SHP77 treated with DMSO at 0.1 percent for 48 hours (cell line): ENCODE measurements around the gene ATP7B.
"Not testable (repeated sequence)": the region's sequence is repeated elsewhere in the genome, so short reads cannot be mapped to it uniquely, and the experiment has no call there.

Source experiments
- DNase-seq: peaks from one replicate; lab custom pipeline; 2025; lab: John Stamatoyannopoulos, UW

ATP7B gene

DNA sequence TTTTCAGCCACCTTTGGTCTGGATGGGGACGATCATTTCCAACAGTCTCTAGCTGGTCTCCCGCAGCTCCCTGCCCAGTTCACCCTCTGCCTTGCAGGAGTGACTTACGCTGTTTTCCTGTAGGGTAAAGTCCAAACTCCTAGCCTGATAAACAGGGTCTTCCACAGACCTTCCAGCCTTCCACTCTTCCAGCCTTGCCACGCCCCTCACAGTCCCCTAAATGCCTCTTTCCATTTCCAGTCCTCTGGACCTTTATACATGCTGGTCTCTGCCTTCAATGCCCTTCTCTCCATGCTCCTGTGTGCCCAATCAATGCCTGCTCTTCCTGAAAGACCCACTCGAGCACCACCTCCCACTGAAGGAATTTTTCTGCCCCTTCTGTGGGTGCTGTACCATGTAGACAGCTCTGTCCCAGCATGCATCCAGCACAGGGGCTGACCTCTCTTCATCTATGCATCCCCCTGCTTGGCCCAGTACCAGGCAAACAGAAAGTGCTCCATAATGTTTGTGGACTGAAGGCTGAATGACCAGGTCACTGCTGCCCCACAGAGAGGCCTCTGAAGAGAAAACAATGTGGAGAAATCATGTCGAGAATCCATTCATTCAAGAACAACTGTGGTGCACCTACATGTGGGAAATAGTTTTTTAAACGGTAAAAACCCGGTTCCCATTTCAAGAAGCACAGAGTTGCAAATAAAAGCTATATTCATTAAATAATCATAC is 4.6 kb downstream of the ATP7B start:
- DNase-seq: no peak

DNA sequence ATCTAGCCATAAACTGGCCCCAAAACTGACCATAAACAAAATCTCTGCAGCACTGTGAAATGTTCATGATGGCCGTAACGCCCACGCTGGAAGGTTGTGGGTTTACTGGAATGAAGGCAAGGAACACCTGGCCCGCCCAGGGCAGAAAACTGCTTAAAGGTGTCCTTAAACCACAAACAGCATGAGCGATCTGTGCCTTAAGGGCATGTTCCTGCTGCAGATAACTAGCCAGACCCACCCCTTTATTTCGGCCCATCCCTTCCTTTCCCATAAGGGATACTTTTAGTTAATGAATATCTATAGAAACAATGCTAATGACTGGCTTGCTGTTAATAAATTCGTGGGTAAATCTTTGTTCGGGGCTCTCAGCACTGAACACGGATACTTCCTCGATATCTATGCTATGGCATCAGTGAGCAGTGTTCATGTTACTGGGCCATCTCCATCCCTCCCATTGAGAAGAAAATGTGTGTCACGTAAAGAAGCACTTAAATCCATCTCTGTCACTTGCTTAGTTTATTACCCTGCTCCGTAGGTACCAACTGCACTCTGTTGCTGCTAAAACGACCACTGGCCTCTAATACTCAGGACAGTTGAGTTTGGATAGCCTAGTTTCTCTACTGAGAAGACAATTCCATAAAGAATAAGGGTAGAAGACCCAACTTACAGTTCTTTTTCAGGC is 5.3 kb downstream of the ATP7B start:
- DNase-seq: no peak

DNA sequence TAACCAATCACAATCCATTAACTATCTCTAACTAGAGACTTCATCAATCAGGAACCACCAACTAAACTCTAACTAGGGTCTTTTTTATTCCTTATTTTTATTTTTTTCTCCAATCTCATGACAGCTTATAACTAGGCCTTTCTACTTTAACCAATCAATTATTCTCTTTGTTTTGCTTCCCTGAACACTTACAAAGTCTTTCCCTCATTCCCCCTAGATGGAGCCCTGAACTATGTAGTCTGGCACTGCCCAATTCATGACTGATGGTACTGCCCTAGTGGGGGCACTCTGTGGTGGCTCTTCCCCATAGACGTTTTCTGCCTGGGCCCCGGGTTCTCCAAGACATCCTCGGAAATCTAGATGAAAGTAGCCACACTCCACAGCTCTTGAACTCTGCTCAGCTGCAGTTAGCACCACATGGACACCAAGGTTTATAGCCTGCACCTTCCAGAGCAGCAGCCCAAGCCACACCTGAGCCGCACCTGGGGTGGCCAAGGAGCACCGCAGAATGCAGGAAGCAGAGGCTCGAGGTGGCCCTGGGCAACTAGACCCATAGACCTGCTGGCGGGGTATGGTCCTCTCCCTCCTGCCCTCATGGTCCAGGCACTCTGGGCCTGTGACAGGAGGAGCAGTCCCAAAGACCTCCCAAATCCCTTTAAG is 6.6 kb downstream of the ATP7B start:
- DNase-seq: no peak

DNA sequence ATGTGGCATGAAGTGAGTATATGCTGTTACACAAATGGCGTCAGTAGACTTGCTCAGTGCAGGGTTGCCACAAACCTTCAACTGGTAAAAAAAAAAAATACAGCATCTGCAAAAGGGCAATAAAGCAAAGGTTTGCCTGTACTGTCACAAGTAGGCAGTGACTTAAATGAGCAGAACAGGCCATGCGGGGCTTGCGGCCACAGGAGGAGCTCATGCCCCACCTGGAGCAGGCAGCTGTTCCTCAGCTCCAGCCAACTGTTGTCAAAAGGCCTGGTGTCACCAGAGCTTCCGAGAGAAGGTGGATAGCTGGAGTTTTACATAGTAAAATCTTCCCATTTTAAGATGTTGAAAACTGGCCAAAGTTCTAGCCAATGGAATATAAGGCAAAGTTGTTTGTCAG is 7.7 kb downstream of the ATP7B start:
- DNase-seq: no peak

DNA sequence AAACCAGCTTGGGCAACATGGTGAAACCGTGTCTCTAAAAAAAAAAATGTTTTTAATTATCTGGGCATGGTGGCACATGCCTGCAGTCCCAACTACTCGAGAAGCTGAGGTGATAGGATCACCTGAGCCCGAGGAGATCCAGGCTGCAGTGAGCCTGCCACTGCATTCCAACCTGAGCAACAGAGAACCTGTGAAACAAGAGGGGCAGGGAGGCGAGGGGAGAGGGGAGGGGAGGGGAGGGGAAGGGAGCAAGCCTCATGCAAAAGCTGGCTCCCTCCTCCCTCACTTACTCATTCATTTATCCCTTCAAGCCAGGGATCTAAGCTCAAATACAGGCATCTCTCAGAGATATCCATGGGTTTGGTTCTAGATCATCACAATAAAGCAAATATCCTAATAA is 8.9 kb downstream of the ATP7B start:
- no peak for DNase-seq

DNA sequence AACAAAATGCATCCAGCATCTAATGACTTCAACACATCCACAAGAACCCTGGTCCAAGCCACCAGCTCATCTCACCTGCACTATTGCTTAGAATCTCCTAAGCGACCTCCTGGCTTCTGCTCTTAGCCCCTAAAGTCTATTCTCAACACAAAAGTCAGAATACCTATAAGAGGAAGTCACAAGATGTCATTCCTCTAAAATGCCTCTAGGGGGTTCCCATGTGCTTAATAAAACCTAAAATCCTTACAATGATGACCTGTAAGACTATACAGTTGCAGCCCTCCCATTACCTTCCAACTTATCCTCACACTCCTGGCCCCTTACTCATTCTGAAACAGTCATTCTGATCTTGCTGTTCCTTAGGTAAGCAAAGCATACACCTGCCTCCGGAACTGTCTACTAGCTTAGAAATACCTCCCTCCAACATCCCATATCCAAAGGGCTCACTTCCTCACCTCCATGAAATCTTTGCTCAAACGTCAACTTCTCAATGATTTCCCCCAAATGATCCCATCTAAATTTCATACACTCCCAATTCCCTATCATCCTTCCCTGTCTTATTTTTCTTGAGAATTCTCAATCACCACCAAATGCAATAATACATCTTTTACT is 10.0 kb downstream of the ATP7B start:
- DNase-seq: no peak

DNA sequence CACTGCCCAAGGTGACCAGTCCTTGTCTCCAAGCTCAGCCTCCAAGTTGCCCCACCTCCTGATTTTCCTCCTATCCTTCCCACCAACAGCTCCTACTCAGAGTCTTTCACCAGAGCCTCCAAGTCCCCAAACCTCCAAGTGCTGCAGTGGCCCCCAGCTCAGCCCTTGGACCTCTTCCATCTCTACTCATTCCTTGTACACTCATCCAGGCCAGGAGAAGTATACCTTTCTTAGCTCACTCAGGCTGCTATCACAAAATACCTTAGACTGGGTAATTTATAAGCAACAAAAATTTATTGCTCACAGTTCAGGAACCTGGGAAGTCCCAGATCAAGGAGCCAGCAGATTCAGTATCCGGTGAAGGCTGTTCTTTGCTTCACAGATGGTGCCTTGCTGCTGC is 11.3 kb downstream of the ATP7B start:
- DNase-seq: no peak

DNA sequence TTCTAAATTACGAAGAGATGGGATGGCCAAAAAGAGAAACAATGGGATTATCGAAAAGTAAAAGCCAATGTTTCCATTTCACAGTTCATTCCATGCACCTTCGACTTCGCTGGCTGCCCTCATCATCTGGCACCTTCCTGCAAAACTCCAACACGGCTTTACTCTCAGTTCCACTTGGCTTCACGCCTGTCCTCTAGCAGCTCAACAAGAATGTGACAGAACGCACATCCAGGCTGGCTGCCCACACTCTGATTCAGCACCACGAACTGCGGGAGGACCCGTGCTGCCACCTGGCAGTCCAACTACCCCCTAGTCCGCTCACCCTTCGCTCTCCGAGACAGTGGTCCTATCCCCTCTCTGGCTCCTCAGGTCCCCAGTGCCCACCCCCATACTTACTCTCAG is 11.7 kb downstream of the ATP7B start:
- no peak for DNase-seq

DNA sequence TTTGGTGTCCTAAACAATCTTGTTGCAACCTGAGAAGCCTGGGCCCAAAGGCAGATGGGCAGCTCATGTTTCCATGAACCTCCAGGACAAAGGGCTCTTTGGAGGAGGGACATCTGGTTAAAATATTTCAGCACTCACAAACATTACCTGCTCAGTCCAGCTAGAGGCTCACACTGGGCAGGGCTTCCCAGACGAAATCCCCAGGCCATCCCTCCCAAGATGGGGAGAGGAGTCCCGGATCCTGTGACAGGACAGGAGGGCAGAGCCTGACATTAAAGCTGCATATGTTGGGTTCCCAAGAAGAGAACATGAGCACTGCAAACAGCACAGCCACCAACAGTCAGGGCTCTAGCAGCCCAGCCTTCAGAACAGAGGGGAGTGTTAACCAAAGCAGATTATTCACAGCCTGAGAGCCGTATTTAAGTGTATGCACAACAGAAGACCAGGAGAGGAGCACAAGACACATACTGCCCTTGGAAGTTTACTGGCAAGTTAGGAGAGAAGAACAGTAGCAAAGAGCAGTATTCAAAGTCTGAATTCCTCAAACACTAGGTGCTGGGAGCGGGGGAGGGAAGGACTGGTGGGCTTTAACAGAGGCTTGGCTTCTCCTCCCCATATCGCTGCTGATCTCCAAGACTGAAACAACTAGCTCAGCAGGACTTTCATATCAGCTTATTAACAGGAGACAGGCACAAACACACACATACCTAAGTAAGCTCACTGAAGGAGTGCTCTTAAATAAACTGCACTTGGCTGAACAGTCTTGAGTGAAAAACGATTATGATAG is 12.3 kb downstream of the ATP7B start:
- DNase-seq: no peak

DNA sequence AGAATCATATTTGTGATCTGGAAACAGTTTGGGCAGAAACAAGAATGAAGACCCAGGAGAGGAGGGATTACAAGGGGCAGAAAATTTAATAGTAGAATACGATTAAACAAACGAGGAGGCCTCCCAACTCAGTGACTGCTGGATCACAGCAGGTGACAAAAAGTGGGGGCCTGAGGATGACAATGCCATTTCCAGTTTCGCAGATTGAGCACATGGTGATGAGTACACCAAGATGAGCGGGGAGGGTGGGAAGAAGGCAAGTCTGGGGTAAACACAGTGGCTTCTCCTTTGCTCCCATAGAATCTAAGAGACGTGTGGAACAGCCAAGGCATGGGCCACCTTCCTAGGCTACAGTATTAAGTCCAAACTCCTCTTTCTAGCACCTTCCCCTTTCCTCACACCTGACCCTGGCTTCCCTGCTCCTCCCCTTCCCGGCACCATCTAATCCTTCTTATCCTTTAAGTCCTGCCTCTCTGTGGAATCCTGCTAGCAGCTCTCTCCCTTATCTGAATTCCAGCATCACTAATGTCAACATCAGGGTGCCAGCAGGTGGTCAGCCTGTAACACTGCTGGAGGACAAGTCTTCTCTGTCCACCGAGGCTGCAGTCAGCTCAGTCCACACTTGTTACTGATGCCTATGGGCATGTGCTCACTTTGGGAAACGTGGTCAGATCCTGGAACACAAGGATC is 13.5 kb downstream of the ATP7B start:
- no peak for DNase-seq

DNA sequence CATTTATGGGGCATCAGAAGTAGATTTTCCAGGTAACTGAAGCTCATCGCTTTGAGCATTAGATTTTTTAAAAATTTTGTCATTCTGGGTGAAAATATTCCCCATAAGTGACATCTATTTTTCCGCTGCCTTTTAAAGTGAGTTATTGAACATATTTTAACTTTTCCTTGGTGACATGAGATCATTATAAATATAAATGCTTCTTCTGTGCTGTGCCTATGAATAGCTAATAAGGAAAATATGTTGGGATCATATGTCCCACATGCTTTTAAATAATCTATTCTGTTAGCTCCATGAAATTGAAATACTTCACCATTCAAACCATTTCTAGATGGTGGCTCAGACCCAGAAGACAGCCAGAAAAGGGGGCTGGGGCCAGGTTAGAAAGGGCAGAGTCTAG is 14.1 kb downstream of the ATP7B start:
- DNase-seq: no peak

DNA sequence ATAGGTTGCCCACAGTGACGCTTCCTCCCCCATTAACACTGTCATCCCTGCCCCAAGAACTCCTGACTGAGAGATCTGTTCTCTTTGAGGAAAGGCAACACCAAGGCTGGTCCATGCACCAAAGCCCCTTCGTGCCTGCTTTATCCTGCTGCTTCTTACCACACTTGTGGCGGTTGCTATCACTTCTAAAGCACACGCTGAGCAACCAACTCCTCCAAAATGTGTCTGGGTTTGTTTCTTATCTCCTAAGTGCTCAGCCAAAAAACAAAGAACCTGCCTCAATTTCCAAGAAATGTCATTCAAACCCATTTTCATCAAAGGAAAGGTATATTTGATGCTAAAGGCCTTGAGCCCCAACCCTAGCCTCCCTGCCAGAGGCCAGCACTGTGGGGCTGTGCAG is 14.6 kb downstream of the ATP7B start:
- DNase-seq: no peak

DNA sequence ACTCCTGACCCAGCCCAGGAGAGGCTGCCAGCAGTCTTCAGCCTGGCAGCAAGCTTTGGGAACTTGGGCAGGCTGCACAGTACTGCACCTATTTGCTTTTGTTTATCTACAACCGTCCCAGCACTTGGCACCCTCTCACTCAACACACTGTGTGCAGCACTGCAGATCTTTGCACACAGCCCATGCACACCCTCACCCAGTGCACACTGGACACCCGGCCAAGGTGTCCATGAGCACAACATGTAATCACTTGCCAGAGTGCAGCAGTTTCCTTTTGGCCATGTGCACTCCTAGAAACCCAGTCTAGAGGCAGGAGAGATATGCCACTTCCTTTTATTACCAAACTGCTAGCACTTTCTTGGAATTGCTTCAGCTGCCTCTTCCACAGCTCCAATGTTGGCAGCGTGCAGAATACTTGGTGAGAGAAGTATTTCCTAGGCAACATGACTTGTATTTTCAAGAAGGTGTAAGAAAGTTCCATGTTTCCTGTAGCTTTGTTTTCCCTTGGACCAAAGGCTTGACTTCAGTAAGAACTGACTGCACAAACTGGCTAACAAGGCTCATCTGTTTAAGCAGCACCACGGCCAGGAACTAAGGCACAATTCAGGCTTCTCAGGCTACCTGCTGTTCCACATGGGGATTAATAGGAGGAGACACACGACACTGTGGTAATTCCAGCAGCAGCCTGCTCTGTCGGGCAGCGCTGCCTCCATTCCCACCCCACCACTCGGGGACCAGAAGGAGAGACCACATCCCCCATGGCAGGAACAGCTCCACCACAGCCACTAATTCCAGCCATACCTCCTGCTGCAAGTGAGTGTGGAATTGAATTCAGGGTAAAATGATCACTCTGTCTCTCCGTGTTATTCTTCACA is 15.3 kb downstream of the ATP7B start:
- DNase-seq: no peak

DNA sequence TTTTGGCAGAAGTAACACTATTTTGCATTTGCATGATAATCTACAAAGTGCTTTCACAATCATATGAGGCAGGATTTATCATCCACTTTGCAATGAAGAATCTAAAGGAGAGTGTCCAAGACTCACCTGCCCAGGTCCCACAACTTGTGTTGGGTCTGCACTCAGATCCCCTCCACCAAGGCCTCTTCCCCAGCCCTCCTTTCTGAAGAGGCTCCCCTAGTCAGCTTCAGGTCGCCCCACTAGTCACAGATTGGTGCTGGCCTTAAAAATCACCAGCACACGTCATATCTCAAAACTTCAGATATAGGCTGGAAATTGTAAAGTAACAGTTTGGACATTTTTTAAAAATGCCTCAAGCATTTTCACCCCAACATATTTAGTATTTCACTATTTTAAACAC is 17.5 kb downstream of the ATP7B start:
- DNase-seq: no peak

DNA sequence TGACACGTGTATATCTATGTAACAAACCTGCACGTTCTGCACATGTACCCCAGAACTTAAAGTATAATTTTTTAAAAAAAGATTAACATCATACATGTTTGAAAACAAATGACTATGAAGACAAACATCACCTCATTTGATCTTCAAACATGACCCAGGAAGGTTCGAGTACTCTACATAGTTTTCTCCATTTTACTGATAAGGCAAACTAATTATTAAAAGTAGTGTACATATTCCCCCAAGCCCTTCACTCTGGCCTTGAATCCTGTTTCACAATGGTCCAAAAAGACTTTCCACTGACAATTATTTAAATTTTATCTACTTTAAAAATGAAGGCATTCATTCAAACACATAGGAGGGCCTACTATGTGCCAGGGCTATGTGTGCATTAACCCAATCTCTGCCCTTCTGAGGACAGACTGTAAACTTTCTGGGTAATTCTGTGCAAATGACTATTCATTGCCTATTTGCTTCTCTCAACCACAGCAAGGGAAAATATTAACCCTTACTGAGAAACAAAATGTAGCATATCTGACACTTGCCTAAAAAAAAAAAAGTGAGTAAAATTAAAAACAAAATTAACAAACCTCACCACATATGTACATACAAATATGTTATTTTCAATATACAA is 22.1 kb downstream of the ATP7B start:
- no peak for DNase-seq

DNA sequence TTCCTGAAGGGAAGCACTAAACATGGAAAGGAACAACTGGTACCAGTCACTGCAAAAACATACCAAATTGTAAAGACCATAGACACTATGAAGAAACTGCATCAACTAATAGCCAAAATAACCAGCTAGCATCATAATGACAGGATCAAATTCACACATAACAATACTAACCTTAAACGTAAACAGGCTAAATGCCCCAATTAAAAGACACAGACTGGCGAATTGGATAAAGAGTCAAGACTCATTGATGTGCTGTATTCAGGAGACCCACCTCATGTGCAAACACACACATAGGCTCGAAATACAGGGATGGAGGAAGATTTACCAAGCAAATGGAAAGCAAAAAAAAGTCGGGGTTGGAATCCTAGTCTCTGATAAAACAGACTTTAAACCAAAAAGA is 26.3 kb downstream of the ATP7B start:
- DNase-seq: not testable (repeated sequence)

DNA sequence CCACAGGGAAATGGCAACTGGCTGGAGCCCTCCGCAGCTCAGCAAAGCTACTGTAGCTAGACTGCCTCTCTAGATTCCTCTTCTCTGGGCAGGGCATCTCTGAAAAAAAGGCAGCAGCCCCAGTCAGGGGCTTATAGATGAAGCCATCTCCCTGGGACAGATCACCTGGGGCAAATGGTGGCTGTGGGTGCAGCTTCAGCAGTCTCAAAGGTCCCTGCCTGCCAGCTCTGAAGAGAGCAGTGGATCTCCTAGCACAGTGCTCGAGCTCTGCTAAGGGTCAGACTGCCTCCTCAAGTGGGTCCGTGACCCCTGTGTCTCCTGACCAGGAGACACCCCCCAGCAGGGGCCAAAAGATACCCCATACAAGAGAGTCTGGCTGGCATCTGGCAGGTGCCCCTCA is 28.0 kb downstream of the ATP7B start:
- DNase-seq: not testable (repeated sequence)

DNA sequence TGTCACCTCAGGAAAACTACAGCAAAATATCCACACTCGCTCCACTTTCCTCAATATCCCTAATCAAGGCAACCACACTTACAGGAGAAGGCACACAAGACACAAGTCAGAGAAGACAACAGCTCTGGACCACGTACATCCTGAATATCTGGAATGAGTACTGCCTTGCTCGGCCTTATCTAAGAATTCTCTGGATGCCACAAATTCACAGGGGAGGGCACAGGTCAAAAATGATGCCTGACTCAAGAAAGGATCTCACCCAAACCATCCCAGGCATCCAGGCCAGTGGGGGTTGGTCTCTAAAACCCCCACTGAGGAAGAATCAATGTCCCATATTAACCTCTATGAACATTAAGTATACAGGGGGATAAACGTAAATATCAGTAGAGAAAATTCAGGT is 29.9 kb downstream of the ATP7B start:
- DNase-seq: no peak

DNA sequence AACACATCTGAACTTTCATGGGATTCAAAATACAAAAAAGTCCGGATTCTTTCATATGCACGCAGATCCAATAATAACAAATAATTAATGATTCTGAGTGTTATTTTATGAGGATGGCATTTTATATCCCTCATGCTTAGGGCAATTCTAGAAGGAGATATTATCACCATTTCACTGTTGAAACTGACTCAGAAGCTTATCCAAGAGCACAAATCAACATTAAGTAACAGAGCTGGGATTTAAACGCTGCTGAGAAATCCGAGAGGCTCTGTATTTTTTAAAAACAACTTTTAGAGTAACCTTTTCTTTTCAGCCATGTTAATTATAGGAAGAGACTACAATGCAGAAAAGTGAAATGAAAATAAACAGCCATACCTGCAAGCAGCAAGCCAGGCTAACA is 30.3 kb downstream of the ATP7B start:
- DNase-seq: no peak
